H1 (cell line): ENCODE results near the gene PLXNA4. TPM values are rescaled to one million over a fixed set of nuclear protein-coding genes. Genes with fewer than 3 reads are reported as not detected.
A peak's percentile ranks its signal among the peaks of the same experiment; 100 is the strongest.

ENCODE experiments used
- CTCF ChIA-PET: fragments of 300-600 bp; sonication (Branson Sonifier 250); formaldehyde crosslinking; loops from one replicate; lab custom pipeline; 2021; ENCODE audit not compliant: partially characterized antibody; lab: Charles Lee
- POLR2A ChIA-PET: fragments of 300-600 bp; sonication (Branson Sonifier 250); formaldehyde crosslinking; loops from one replicate; lab custom pipeline; 2021; ENCODE audit warnings: inconsistent platforms; ENCODE audit not compliant: partially characterized antibody; lab: Charles Lee
- DNase-seq, 2 experiments: peaks; one replicate each; pipeline versions ENCODE4 v3.0.0 to v3.0.0-alpha.2; 2010 to 2022; ENCODE audit warnings: low spot score in 2 of 2, low read depth in 1 of 2, mixed read lengths in 1 of 2
- FAIRE-seq: peaks from 2 replicates; lab custom pipeline; 2011; peaks lifted over from hg19 to GRCh38; lab: Jason Lieb, UNC
- H2AFZ ChIP-seq: 2 replicates; pipeline ENCODE4 v1.8.1; 2012; ENCODE audit warnings: low read length, inconsistent platforms
- H2AK5ac ChIP-seq: 2 replicates; pipeline ENCODE4 v1.6.1; 2013; ENCODE audit warnings: low read depth, low read length
- H2BK120ac ChIP-seq: replicated peaks from 2 replicates; pipeline ENCODE3; 2013; ENCODE audit warnings: low read depth, low read length, inconsistent platforms
- H2BK12ac ChIP-seq: 2 replicates; pipeline ENCODE4 v1.6.1; 2013; ENCODE audit warnings: low read depth, low read length
- H2BK15ac ChIP-seq: 2 replicates; pipeline ENCODE4 v1.6.1; 2013; ENCODE audit warnings: low read length
- H2BK20ac ChIP-seq: 2 replicates; pipeline ENCODE4 v1.6.1; 2013; ENCODE audit warnings: low read length
- H2BK5ac ChIP-seq: 2 replicates; pipeline ENCODE4 v1.6.1; 2013; ENCODE audit warnings: low read depth, low read length
- H3K14ac ChIP-seq: 2 replicates; pipeline ENCODE4 v1.6.1; 2013; ENCODE audit warnings: inconsistent platforms; ENCODE audit not compliant: insufficient read length
- H3K18ac ChIP-seq: 2 replicates; pipeline ENCODE4 v1.6.1; 2013; ENCODE audit warnings: low read length; ENCODE audit errors: extremely low read depth
- H3K23ac ChIP-seq: 2 replicates; pipeline ENCODE4 v1.6.1; 2013; ENCODE audit warnings: inconsistent platforms; ENCODE audit not compliant: insufficient read length
- H3K23me2 ChIP-seq: 2 replicates; pipeline ENCODE4 v1.6.1; 2013; ENCODE audit warnings: low read depth, low read length
- H3K27ac ChIP-seq: 2 replicates; pipeline ENCODE4 v1.6.1; 2011; ENCODE audit warnings: low read depth, low read length, inconsistent platforms
- H3K27me3 ChIP-seq, 4 experiments: replicated peaks in 1 of 4; 1 replicate in 1 of 4; 2 replicates in 3 of 4; pipeline versions ENCODE4 v1.6.1 to v1.8.1; 2011 to 2013; ENCODE audit warnings: low read length in 3 of 4, mild to moderate bottlenecking in 3 of 4, inconsistent platforms in 2 of 4, mixed read lengths in 2 of 4, moderate library complexity in 1 of 4; ENCODE audit not compliant: control insufficient read depth in 3 of 4, insufficient read depth in 3 of 4; ENCODE audit errors: extremely low read depth in 1 of 4
- H3K36me3 ChIP-seq, 4 experiments: 2 replicates each; pipeline versions ENCODE4 v1.6.1 to v1.8.1; 2011 to 2013; ENCODE audit warnings: mild to moderate bottlenecking in 4 of 4, low read length in 3 of 4, moderate library complexity in 2 of 4, control low read depth in 1 of 4, inconsistent platforms in 1 of 4; ENCODE audit not compliant: insufficient read depth in 4 of 4, control insufficient read depth in 2 of 4
- H3K4ac ChIP-seq: replicated peaks from 2 replicates; pipeline ENCODE3; 2013; ENCODE audit warnings: low read length, low read depth, mixed read lengths, inconsistent platforms; ENCODE audit not compliant: insufficient read length
- H3K4me1 ChIP-seq, 4 experiments: replicated peaks in 1 of 4; 1 replicate in 1 of 4; 2 replicates in 3 of 4; pipeline versions ENCODE4 v1.6.1 to v1.8.1; 2011 to 2013; ENCODE audit warnings: low read length in 3 of 4, inconsistent platforms in 2 of 4, mixed read lengths in 1 of 4; ENCODE audit not compliant: insufficient read depth in 4 of 4, control insufficient read depth in 3 of 4
- H3K4me2 ChIP-seq, 2 experiments: 2 replicates each; pipeline versions ENCODE4 v1.6.1 to v1.8.1; 2011 to 2013; ENCODE audit warnings: low read depth in 2 of 2, low read length in 2 of 2, control low read depth in 1 of 2, inconsistent platforms in 1 of 2, mild to moderate bottlenecking in 1 of 2; ENCODE audit not compliant: insufficient read depth in 1 of 2
- H3K4me3 ChIP-seq, 4 experiments: fragments of 200-600, 300-600 bp in 1 of 4; sonication (generic), shearing (Covaris generic), sonication (Bioruptor Twin) in 1 of 4; 2 replicates each; pipeline versions ENCODE4 v1.5.1 to v1.8.1; 2011 to 2016; ENCODE audit warnings: low read length in 4 of 4, low read depth in 3 of 4, control low read depth in 2 of 4, inconsistent platforms in 2 of 4, mild to moderate bottlenecking in 2 of 4, mixed read lengths in 1 of 4, moderate library complexity in 1 of 4; ENCODE audit not compliant: insufficient read depth in 2 of 4; ENCODE audit errors: extremely low read depth in 1 of 4
- H3K56ac ChIP-seq: replicated peaks from 2 replicates; pipeline ENCODE3; 2013; ENCODE audit warnings: low read depth, mild to moderate bottlenecking, mixed read lengths, low read length, inconsistent platforms; ENCODE audit not compliant: insufficient read length
- H3K79me1 ChIP-seq: 2 replicates; pipeline ENCODE4 v1.6.1; 2013; ENCODE audit warnings: low read depth, low read length, control low read depth
- H3K79me2 ChIP-seq, 2 experiments: 2 replicates each; pipeline versions ENCODE4 v1.6.1 to v1.8.1; 2012 to 2013; ENCODE audit warnings: low read length in 2 of 2, mild to moderate bottlenecking in 2 of 2, inconsistent platforms in 1 of 2; ENCODE audit not compliant: insufficient read depth in 2 of 2, control insufficient read depth in 1 of 2
- H3K9ac ChIP-seq, 4 experiments: replicated peaks in 1 of 4; 1 replicate in 1 of 4; 2 replicates in 3 of 4; pipeline versions ENCODE4 v1.6.1 to v1.8.1; 2011 to 2013; ENCODE audit warnings: low read depth in 3 of 4, low read length in 3 of 4, control low read depth in 2 of 4, mild to moderate bottlenecking in 2 of 4, moderate library complexity in 2 of 4, inconsistent platforms in 1 of 4; ENCODE audit errors: extremely low read depth in 1 of 4
- H3K9me3 ChIP-seq, 2 experiments: 2 replicates each; pipeline versions ENCODE4 v1.6.1 to v1.8.1; 2012 to 2013; ENCODE audit warnings: mild to moderate bottlenecking in 2 of 2, moderate library complexity in 2 of 2, control low read depth in 1 of 2, inconsistent platforms in 1 of 2, low read depth in 1 of 2, low read length in 1 of 2, mixed read lengths in 1 of 2; ENCODE audit not compliant: insufficient read depth in 2 of 2
- H4K20me1 ChIP-seq, 2 experiments: replicated peaks in 1 of 2; 2 replicates each; pipeline versions ENCODE3 to v1.8.1; 2011 to 2013; ENCODE audit warnings: inconsistent platforms in 2 of 2, low read length in 2 of 2, mild to moderate bottlenecking in 1 of 2; ENCODE audit not compliant: insufficient read depth in 2 of 2, control insufficient read depth in 1 of 2
- H4K5ac ChIP-seq: 2 replicates; pipeline ENCODE4 v1.6.1; 2013; ENCODE audit warnings: low read length, low read depth, mixed read lengths, inconsistent platforms; ENCODE audit not compliant: insufficient read length
- H4K8ac ChIP-seq: 2 replicates; pipeline ENCODE4 v1.8.0; 2013; ENCODE audit warnings: mild to moderate bottlenecking, moderate library complexity, low read length, inconsistent platforms; ENCODE audit not compliant: insufficient read depth; ENCODE audit errors: extremely low read depth
- H4K91ac ChIP-seq: replicated peaks from 2 replicates; pipeline ENCODE3; 2013; ENCODE audit warnings: low read length, mixed read lengths, inconsistent platforms; ENCODE audit not compliant: insufficient read length
- ASH2L ChIP-seq: fragments of 200-600, 300-600 bp; sonication (generic); IDR thresholded peaks from one replicate; pipeline ENCODE4 v1.7.1; 2017; ENCODE audit warnings: low read length
- CTCF ChIP-seq, 3 experiments: IDR thresholded peaks; 1 replicate in 2 of 3; 2 replicates in 1 of 3; pipeline versions ENCODE4 v1.5.1 to v1.6.1; 2011; ENCODE audit warnings: low read length in 3 of 3, mild to moderate bottlenecking in 3 of 3, inconsistent platforms in 2 of 3, low read depth in 1 of 3, moderate library complexity in 1 of 3; ENCODE audit not compliant: insufficient read depth in 1 of 3; ENCODE audit errors: control extremely low read depth in 1 of 3
- POU5F1 ChIP-seq: IDR thresholded peaks from 2 replicates; pipeline ENCODE4 v1.6.1; 2011; ENCODE audit warnings: low read depth, mild to moderate bottlenecking, low read length, moderate library complexity
- RAD21 ChIP-seq, 2 experiments: IDR thresholded peaks in 1 of 2; conservative IDR thresholded peaks in 1 of 2; 2 replicates each; pipeline ENCODE4 v1.6.1; 2011; ENCODE audit warnings: low read depth in 2 of 2, low read length in 2 of 2, improper control_type of control experiment in 1 of 2, inconsistent platforms in 1 of 2, mild to moderate bottlenecking in 1 of 2, moderate library complexity in 1 of 2
- RNF2 ChIP-seq: fragments of 200-900, 300-1000 bp; sonication (generic); IDR thresholded peaks from 2 replicates; pipeline ENCODE4 v1.7.1; 2016; ENCODE audit warnings: borderline replicate concordance, low read depth, mild to moderate bottlenecking, antibody characterized with exemption, low read length; ENCODE audit not compliant: poor library complexity, severe bottlenecking; ENCODE audit errors: missing control alignments
- SP2 ChIP-seq: IDR thresholded peaks from 2 replicates; pipeline ENCODE4 v1.6.1; 2012; ENCODE audit warnings: mild to moderate bottlenecking, low read length, inconsistent platforms
- WGBS, 2 experiments: shearing (Covaris generic) in 1 of 2; methylation state at CpG; one replicate each; pipeline versions ENCODE4 v1.1.6 to v1.1.7; 2013 to 2015; ENCODE audit warnings: low lambda C conversion rate in 2 of 2, mixed read lengths in 2 of 2, inconsistent platforms in 1 of 2, low coverage in 1 of 2, missing lambda C conversion rate in 1 of 2; ENCODE audit not compliant: insufficient replicate concordance in 2 of 2, insufficient coverage in 1 of 2, insufficient read length in 1 of 2; ENCODE audit errors: extremely low coverage in 1 of 2, missing lambda C conversion rate in 1 of 2; 5-methylcytosine and 5-hydroxymethylcytosine counted together
- polyA plus RNA-seq, 7 experiments: library from polyadenylated mRNA; depleted of rRNA in 3 of 7; stranded (reverse) in 5 of 7; unstranded in 2 of 7; fragments of >200 nt in 5 of 7; fragments of 200-250 nt in 2 of 7; gene quantifications; 1 replicate in 5 of 7; 2 replicates in 1 of 7; 4 replicates in 1 of 7; pipeline versions ENCODE4 v1.2.1 to v1.2.3, GENCODE V29; 2011 to 2013; ENCODE audit warnings: missing spikeins in 2 of 7, mixed read lengths in 2 of 7
- total RNA-seq: library from RNA; stranded (reverse); fragmentation: NEBNext Ultra II Directional; extraction: Animal tissue kit (Norgen Biotek cat#: 25700); gene quantifications from 2 replicates; pipeline ENCODE4 v1.2.1, GENCODE V29; 2021

The PLXNA4 gene
- total and polyA plus RNA-seq, 2 of the 8 experiments (the other 6 are each of a cell fraction or from before 2014, with no cell fraction given): 0.76 to 0.79 TPM

- Histone ChIP-seq H3K9me3 (peaks cover 4 to 13% of the 10 kb centered on the region in 2 experiments; a peak in 3 of 4 replicates), H2BK120ac (peak overlapping the region; percentile 100), H2BK20ac (peak overlapping the region; percentile 100), H3K23me2 (peaks cover 3% of the 10 kb centered on the region; the same call in 1 of the 2 replicates), H3K4me1 (peaks cover 18 to 36% (median 25%) of the 10 kb centered on the region in 4 experiments), H3K56ac (no peak overlapping the region), H2AFZ (no peak overlapping the region), H2BK5ac (peak overlapping the region; percentile 99), H2AK5ac (peak overlapping the region; percentile 96), H3K14ac (peak overlapping the region; percentile 70), H4K5ac (peak overlapping the region; percentile 80), H2BK15ac (0 out of 2 replicates have a peak overlapping the region, but pooled peaks have one; percentile 95), H3K36me3 (no peaks in the 10 kb centered on the region; a peak in 1 of 8 replicates), H4K20me1 (no peaks in the 10 kb centered on the region), H3K23ac (no peak overlapping the region), H3K4me3 (peak overlapping the region in 2 of 4 experiments; percentile 8 to 30; a peak in 1 of 8 replicates), H3K79me1 (no peaks in the 10 kb centered on the region), H3K27ac (peak overlapping the region; percentile 64; the same call in 1 of the 2 replicates), H2BK12ac (peak overlapping the region; percentile 98), H3K4ac (peak overlapping the region; percentile 6), H4K8ac (no peak overlapping the region), H3K4me2 (peak overlapping the region; percentile 56 to 62), H4K91ac (peak overlapping the region; percentile 59), H3K79me2 (no peaks in the 10 kb centered on the region), H3K9ac (peak overlapping the region in 1 of 4 experiments; percentile 25; a peak in 1 of 7 replicates), H3K27me3 (no peaks in the 10 kb centered on the region), H3K18ac (peak overlapping the region; percentile 98)
- CTCF ChIA-PET: interaction anchor here (0.6 to 3.4 kb wide), 15 partner anchors 15 to 499 kb away, joined by 3 to 16 read pairs (median 3); no protein-coding TSS in a partner anchor
- FAIRE-seq: peak; percentile 95
- 14% methylated on average over 4 of the region's 4 CpGs; no CpG with 5 or more reads in 1 of the 2 experiments for WGBS, 2 experiments
- POLR2A ChIA-PET: interaction anchor here (0.6 to 1.8 kb wide), 8 partner anchors 8 to 1254 kb away, joined by 3 to 8 read pairs (median 4); no protein-coding TSS in a partner anchor
- DNase-seq: peak; percentile 72 to 77
- TF ChIP-seq ASH2L (peak; percentile 91), POU5F1 (peak; percentile 53; the same call in 1 of the 2 replicates), RNF2 (no peak), RAD21 (IDR thresholded peaks at IDR 0.05 in 1 of 2, conservative IDR thresholded peaks at IDR 0.05 in 1 of 2; ENCODE audit: low read depth in 2 of 2, low read length in 2 of 2) (peak in 1 of 2 experiments; percentile 24; a peak in 1 of 4 replicates), SP2 (no peak), CTCF (IDR thresholded peaks at IDR 0.05; ENCODE audit: control extremely low read depth in 1 of 3, insufficient read depth in 1 of 3, low read depth in 1 of 3, low read length in 3 of 3) (no peak)
These were observed 388.1 kb downstream of the PLXNA4 start for GRCh38 chr7:132187869-132188789.
